ENCODE results near the gene RAC3. TPM values are rescaled to one million over a fixed set of nuclear protein-coding genes. Genes with fewer than 3 reads are reported as not detected.

RAC3 gene
- total RNA-seq, 1 donor from 2014 or later: 0.97 TPM

GRCh38 chr17:82049521-82049971 lies 18.1 kb downstream of the RAC3 start:
- DNase-seq (no peak), ATAC-seq (ENCODE audit: poor library complexity) (no peak)
- intact Hi-C loops (cut with DNase I): no loop called here

GRCh38 chr17:82050152-82050760 lies 18.8 kb downstream of the RAC3 start:
- DNase-seq (no peak), ATAC-seq (ENCODE audit: poor library complexity) (no peak)
- intact Hi-C loops (cut with DNase I): no loop called here

GRCh38 chr17:82050761-82051641 lies 19.5 kb downstream of the RAC3 start:
- ATAC-seq (ENCODE audit: poor library complexity) (peak; percentile 7), DNase-seq (no peak)
- intact Hi-C loops (cut with DNase I): no loop called here

GRCh38 chr17:82051776-82052637 lies 20.5 kb downstream of the RAC3 start, which contains the start of the genes GPS1 and RFNG:
Gene GPS1, plus strand, starts transcription at chr17:82051898. Its CDS starts 34 bp downstream, at chr17:82051932.
Gene RFNG, minus strand, starts transcription at chr17:82051811. Its CDS starts 45 bp downstream, at chr17:82051766.
- DNase-seq (peak; percentile 89), ATAC-seq (ENCODE audit: poor library complexity) (peak; percentile 83)
- intact Hi-C loops (cut with DNase I): no loop called here

- no peak for DNase-seq
- intact Hi-C loops (cut with DNase I): no loop called here
- ATAC-seq (ENCODE audit: poor library complexity): no peak
Observed at GRCh38 chr17:82052638-82053059, 21.2 kb downstream of the RAC3 start.

- no peak for DNase-seq
- intact Hi-C loops (cut with DNase I): no loop called here
- no peak for ATAC-seq (ENCODE audit: poor library complexity)
Observed at GRCh38 chr17:82053130-82053529, 21.7 kb downstream of the RAC3 start.

- intact Hi-C loops (cut with DNase I): no loop called here
- DNase-seq (no peak), ATAC-seq (ENCODE audit: poor library complexity) (no peak)
Observed at GRCh38 chr17:82053556-82054263, 22.2 kb downstream of the RAC3 start.

GRCh38 chr17:82054351-82055022 lies 23.0 kb downstream of the RAC3 start:
- intact Hi-C loops (cut with DNase I): no loop called here
- DNase-seq (no peak), ATAC-seq (ENCODE audit: poor library complexity) (no peak)

- intact Hi-C loops (cut with DNase I): no loop called here
- DNase-seq: no peak
- ATAC-seq (ENCODE audit: poor library complexity): no peak
Observed at GRCh38 chr17:82055023-82055964, 23.8 kb downstream of the RAC3 start.

- no peak for DNase-seq
- intact Hi-C loops (cut with DNase I): no loop called here
Observed at GRCh38 chr17:82055965-82056728, 24.7 kb downstream of the RAC3 start.

GRCh38 chr17:82056729-82057621 lies 25.5 kb downstream of the RAC3 start:
- no peak for ATAC-seq (ENCODE audit: poor library complexity)
- intact Hi-C loops (cut with DNase I): no loop called here
- DNase-seq: no peak

More at GRCh38 chr17:82055965-82056728, 24.7 kb downstream of the RAC3 start:
- no peak for ATAC-seq (ENCODE audit: poor library complexity)

- DNase-seq (no peak), ATAC-seq (ENCODE audit: poor library complexity) (no peak)
- intact Hi-C loops (cut with DNase I): no loop called here
Observed at GRCh38 chr17:82058230-82058854, 26.9 kb downstream of the RAC3 start.

- DNase-seq (no peak), ATAC-seq (ENCODE audit: poor library complexity) (no peak)
- intact Hi-C loops (cut with DNase I): no loop called here
Observed at GRCh38 chr17:82058855-82059249, 27.4 kb downstream of the RAC3 start.

GRCh38 chr17:82059272-82060000 lies 28.0 kb downstream of the RAC3 start:
- intact Hi-C loops (cut with DNase I): no loop called here
- DNase-seq: peak; percentile 35
- ATAC-seq (ENCODE audit: poor library complexity): no peak

All from Right ventricle myocardium superior (tissue), 1 donor.